ENCODE data around the gene GBP4. TPM values are rescaled to one million over a fixed set of nuclear protein-coding genes. Genes with fewer than 3 reads are reported as not detected.

Gene GBP4
- total RNA-seq, 1 experiment from 2014 or later = 1.7 TPM

- BruUV-seq (replicated peaks) = no TSS peak
- Histone ChIP-seq H3K4me1 (ENCODE audit: insufficient read depth, low read length, poor library complexity, severe bottlenecking) (no peaks in the 10 kb centered on the region), H3K27me3 (replicated peaks; ENCODE audit: insufficient read depth, low read depth, low read length, poor library complexity) (peaks cover 15% of the 10 kb centered on the region), H3K36me3 (ENCODE audit: insufficient read depth, low read length, poor library complexity, severe bottlenecking) (no peaks in the 10 kb centered on the region), H3K9me3 (ENCODE audit: low read depth, low read length, poor library complexity, severe bottlenecking) (no peaks in the 10 kb centered on the region), H3K4me3 (ENCODE audit: low read depth, low read length, poor library complexity, severe bottlenecking) (no peak overlapping the region), H3K27ac (ENCODE audit: low read depth, low read length, poor library complexity, severe bottlenecking) (no peak overlapping the region)
- intact Hi-C loops (cut with micrococcal nuclease; ENCODE audit: unreplicated experiment) = no loop called here
- TF ChIP-seq CTCF (conservative IDR thresholded peaks at IDR 0.05; ENCODE audit: low read depth, low read length) (no peak), EZH2 (IDR thresholded peaks at IDR 0.05; ENCODE audit: borderline replicate concordance, low read depth, low read length, poor library complexity, severe bottlenecking) (no peak)
- no peak for DNase-seq (ENCODE audit: low spot score)
- POLR2A ChIA-PET (ENCODE audit: low non-redundant PET) = no interaction called here
- CTCF ChIA-PET = no interaction called here
Observed at GRCh38 chr1:89151047-89151446, 47.7 kb downstream of the GBP4 start.

GRCh38 chr1:89149976-89150375 lies 48.8 kb downstream of the GBP4 start:
- intact Hi-C loops (cut with micrococcal nuclease; ENCODE audit: unreplicated experiment) = no loop called here

DNA sequence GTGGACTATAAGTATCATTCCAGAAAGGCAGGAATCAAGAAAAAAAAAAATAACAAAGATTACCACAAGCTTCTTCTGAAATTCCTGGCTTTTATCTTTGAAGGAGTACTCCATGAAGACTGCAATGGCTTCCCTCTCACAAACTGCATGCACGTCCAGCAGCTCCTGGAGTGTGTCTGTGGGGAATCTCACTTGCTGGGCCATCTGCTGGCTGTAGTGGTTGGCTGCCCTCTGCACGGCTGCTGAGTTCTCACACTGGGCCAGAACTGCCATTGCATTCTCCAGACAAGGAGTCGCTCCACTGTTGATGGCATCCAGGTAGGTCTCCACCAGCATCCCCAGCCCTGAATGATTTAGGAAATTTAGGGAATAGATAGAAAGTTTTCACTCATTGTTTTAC lies 49.5 kb downstream of the GBP4 start:
- intact Hi-C loops (cut with micrococcal nuclease; ENCODE audit: unreplicated experiment) = no loop called here
- BruUV-seq (replicated peaks) = no TSS peak
- TF ChIP-seq EZH2 (IDR thresholded peaks at IDR 0.05; ENCODE audit: borderline replicate concordance, low read depth, low read length, poor library complexity, severe bottlenecking) (no peak), CTCF (conservative IDR thresholded peaks at IDR 0.05; ENCODE audit: low read depth, low read length) (no peak)
- H3K9me3 ChIP-seq (ENCODE audit: low read depth, low read length, poor library complexity, severe bottlenecking) = no peaks in the 10 kb centered on the region
- ChIA-PET CTCF (no interaction called here), POLR2A (ENCODE audit: low non-redundant PET) (interaction anchor here (0.7 kb wide), 1 partner anchor 24 kb away, joined by 3 read pairs; no protein-coding TSS in a partner anchor)
- H3K27me3 ChIP-seq (replicated peaks; ENCODE audit: insufficient read depth, low read depth, low read length, poor library complexity) = peaks cover 15% of the 10 kb centered on the region
- no peak for DNase-seq (ENCODE audit: low spot score)
- H3K4me3 ChIP-seq (ENCODE audit: low read depth, low read length, poor library complexity, severe bottlenecking) = no peak overlapping the region
- no peaks in the 10 kb centered on the region for H3K4me1 ChIP-seq (ENCODE audit: insufficient read depth, low read length, poor library complexity, severe bottlenecking)
- H3K36me3 ChIP-seq (ENCODE audit: insufficient read depth, low read length, poor library complexity, severe bottlenecking) = no peaks in the 10 kb centered on the region
- no peak overlapping the region for H3K27ac ChIP-seq (ENCODE audit: low read depth, low read length, poor library complexity, severe bottlenecking)

More at GRCh38 chr1:89149976-89150375, 48.8 kb downstream of the GBP4 start:
- BruUV-seq (replicated peaks) = no TSS peak
- Histone ChIP-seq H3K4me1 (ENCODE audit: insufficient read depth, low read length, poor library complexity, severe bottlenecking) (no peaks in the 10 kb centered on the region), H3K9me3 (ENCODE audit: low read depth, low read length, poor library complexity, severe bottlenecking) (no peaks in the 10 kb centered on the region), H3K27me3 (replicated peaks; ENCODE audit: insufficient read depth, low read depth, low read length, poor library complexity) (peaks cover 15% of the 10 kb centered on the region), H3K36me3 (ENCODE audit: insufficient read depth, low read length, poor library complexity, severe bottlenecking) (no peaks in the 10 kb centered on the region), H3K27ac (ENCODE audit: low read depth, low read length, poor library complexity, severe bottlenecking) (no peak overlapping the region), H3K4me3 (ENCODE audit: low read depth, low read length, poor library complexity, severe bottlenecking) (no peak overlapping the region)
- ChIA-PET CTCF (no interaction called here), POLR2A (ENCODE audit: low non-redundant PET) (interaction anchor here (0.7 kb wide), 1 partner anchor 23 kb away, joined by 3 read pairs; no protein-coding TSS in a partner anchor)
- DNase-seq (ENCODE audit: low spot score) = no peak
- TF ChIP-seq EZH2 (IDR thresholded peaks at IDR 0.05; ENCODE audit: borderline replicate concordance, low read depth, low read length, poor library complexity, severe bottlenecking) (no peak), CTCF (conservative IDR thresholded peaks at IDR 0.05; ENCODE audit: low read depth, low read length) (no peak)

All from A673 (cell line).